Measurements from ENCODE around the gene TMED6.
"Not testable (repeated sequence)": the region's sequence is repeated elsewhere in the genome, so short reads cannot be mapped to it uniquely, and the experiment has no call there.

TMED6 gene

GRCh38 chr16:69306031-69306430 is 45.6 kb downstream of the TMED6 start:
- no peak for TF ChIP-seq CTCF (IDR thresholded peaks at IDR 0.05; ENCODE audit: low read length, missing control alignments)
- DNase-seq (ENCODE audit: low read depth): no peak
- no peak overlapping the region for H3K4me3 ChIP-seq (replicated peaks; ENCODE audit: low read depth, low read length)

GRCh38 chr16:69302301-69302700 is 49.3 kb downstream of the TMED6 start:
- no peak overlapping the region for H3K4me3 ChIP-seq (replicated peaks; ENCODE audit: low read depth, low read length)
- TF ChIP-seq CTCF (IDR thresholded peaks at IDR 0.05; ENCODE audit: low read length, missing control alignments): no peak
- no peak for DNase-seq (ENCODE audit: low read depth)

- DNase-seq (ENCODE audit: low read depth): no peak
- TF ChIP-seq CTCF (IDR thresholded peaks at IDR 0.05; ENCODE audit: low read length, missing control alignments): no peak
- no peak overlapping the region for H3K4me3 ChIP-seq (replicated peaks; ENCODE audit: low read depth, low read length)
Observed at GRCh38 chr16:69301861-69302260, 49.7 kb downstream of the TMED6 start.

- TF ChIP-seq CTCF (IDR thresholded peaks at IDR 0.05; ENCODE audit: low read length, missing control alignments): no peak
- no peak overlapping the region for H3K4me3 ChIP-seq (replicated peaks; ENCODE audit: low read depth, low read length)
- DNase-seq (ENCODE audit: low read depth): no peak
Observed at GRCh38 chr16:69301187-69301586, 50.4 kb downstream of the TMED6 start.

DNA sequence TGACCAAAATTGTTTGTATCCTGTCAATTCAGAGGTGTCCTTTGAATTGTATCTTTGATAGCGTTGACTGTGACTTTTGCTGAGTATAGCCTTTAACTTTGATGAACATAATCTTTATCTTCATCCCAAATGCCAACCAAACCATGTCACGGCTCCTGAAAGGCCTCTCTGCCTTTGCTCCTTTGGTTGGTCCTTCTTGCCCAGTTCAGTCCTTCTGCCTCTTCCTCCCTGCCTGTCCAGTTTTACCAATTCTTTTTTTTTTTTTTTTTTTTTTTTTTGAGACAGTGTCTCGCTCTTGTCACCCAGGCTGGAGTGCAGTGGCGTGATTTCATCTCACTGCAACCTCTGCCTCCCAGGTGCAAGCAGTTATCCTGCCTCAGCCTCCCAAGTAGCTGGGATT is 53.3 kb downstream of the TMED6 start:
- TF ChIP-seq CTCF (IDR thresholded peaks at IDR 0.05; ENCODE audit: low read length, missing control alignments): no peak
- H3K4me3 ChIP-seq (replicated peaks; ENCODE audit: low read depth, low read length): no peak overlapping the region
- DNase-seq (ENCODE audit: low read depth): no peak

DNA sequence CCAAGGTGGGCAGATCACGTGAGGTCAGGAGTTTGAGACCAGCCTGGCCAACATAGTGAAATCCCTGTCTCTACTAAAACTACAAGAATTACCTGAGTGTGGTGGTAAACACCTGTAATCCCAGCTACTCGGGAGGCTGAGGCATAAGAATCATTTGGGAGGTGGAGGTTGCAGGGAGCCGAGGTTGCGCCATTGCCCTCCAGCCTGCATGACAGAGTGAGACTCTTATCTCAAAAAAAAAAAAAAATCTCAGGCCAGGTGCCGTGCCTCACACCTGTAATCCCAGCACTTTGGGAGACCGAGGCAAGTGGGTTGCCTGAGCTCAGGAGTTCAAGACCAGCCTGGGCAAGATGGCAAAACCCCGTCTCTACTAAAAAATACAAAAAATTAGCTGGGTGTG is 54.8 kb downstream of the TMED6 start:
- not testable (repeated sequence) for H3K4me3 ChIP-seq (replicated peaks; ENCODE audit: low read depth, low read length); DNase-seq (ENCODE audit: low read depth)

DNA sequence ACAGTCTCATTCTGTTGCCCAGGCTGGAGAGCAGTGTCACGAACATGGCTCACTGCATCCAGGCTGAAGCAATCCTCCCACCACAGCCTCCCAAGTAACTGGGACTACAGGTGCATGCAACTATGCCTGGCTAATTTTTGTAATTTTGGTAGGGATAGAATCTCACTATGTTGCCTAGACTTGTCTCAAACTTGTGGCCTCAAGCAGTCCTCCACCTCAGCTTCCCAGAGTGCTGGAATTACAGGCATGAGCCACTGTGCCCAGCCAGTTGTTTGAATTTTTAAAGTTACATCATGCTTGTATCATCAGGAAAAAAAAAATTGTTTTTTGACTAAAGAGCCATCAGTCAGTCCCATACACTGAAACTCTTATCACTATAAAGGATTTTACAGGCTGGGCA is 57.5 kb downstream of the TMED6 start:
- no peak for TF ChIP-seq CTCF (IDR thresholded peaks at IDR 0.05; ENCODE audit: low read length, missing control alignments)
- no peak for DNase-seq (ENCODE audit: low read depth)
- H3K4me3 ChIP-seq (replicated peaks; ENCODE audit: low read depth, low read length): no peak overlapping the region

DNA sequence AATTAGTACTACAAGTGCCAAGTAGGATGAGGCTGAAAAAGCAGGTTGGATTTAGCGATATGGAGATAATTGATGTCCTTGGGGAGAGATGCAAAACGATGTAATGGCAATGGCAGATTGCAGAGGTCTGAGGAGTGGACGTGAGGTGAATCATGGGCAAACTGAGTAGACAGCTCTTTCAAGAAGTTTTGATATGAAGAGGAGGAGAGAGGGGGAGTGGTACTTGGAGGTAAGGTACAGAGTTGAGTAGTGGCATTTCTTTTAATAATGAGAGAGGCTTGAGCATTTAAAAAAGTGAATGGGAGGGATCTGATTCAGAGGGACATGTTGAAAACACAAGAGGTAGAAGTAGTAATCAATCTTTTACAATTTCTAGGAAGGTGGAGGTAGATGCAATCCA is 58.2 kb downstream of the TMED6 start:
- TF ChIP-seq CTCF (IDR thresholded peaks at IDR 0.05; ENCODE audit: low read length, missing control alignments): no peak
- DNase-seq (ENCODE audit: low read depth): no peak
- H3K4me3 ChIP-seq (replicated peaks; ENCODE audit: low read depth, low read length): no peak overlapping the region
